Fibroblast of upper back skin (primary cell): ENCODE measurements around the gene NFKBIE.
"Not testable (repeated sequence)": the region's sequence is repeated elsewhere in the genome, so short reads cannot be mapped to it uniquely, and the experiment has no call there.

Experiments used
- DNase-seq: peaks from one replicate; pipeline ENCODE4 v3.0.0-alpha.2; 2013

The NFKBIE gene

GRCh38 chr6:44265007-44265721 is at the start of gene NFKBIE:
Gene NFKBIE, minus strand, starts transcription at chr6:44265551. Its CDS starts 205 bp downstream, at chr6:44265346.
- DNase-seq: peak; percentile 87

- not testable (repeated sequence) for DNase-seq
Measured at GRCh38 chr6:44314657-44315056, 49.3 kb upstream of the NFKBIE start.

GRCh38 chr6:44312901-44313788 is 47.8 kb upstream of the NFKBIE start, which contains the start of gene AARS2:
Gene AARS2, minus strand, starts transcription at chr6:44313347. Its CDS starts 24 bp downstream, at chr6:44313323.
- DNase-seq: peak; percentile 82

GRCh38 chr6:44311767-44312166 is 46.4 kb upstream of the NFKBIE start:
- DNase-seq: no peak

GRCh38 chr6:44311304-44311703 is 46.0 kb upstream of the NFKBIE start:
- no peak for DNase-seq

GRCh38 chr6:44310241-44310640 is 44.9 kb upstream of the NFKBIE start:
- no peak for DNase-seq

GRCh38 chr6:44309631-44310030 is 44.3 kb upstream of the NFKBIE start:
- no peak for DNase-seq

- DNase-seq: peak; percentile 35
Measured at GRCh38 chr6:44309092-44309491, 43.7 kb upstream of the NFKBIE start.

- DNase-seq: no peak
Measured at GRCh38 chr6:44307217-44307616, 41.9 kb upstream of the NFKBIE start.

- DNase-seq: no peak
Measured at GRCh38 chr6:44306710-44307109, 41.4 kb upstream of the NFKBIE start.

- no peak for DNase-seq
Measured at GRCh38 chr6:44305200-44305725, 39.9 kb upstream of the NFKBIE start.

- peak; percentile 33 for DNase-seq
Measured at GRCh38 chr6:44304282-44305199, 39.2 kb upstream of the NFKBIE start.

GRCh38 chr6:44303842-44304241 is 38.5 kb upstream of the NFKBIE start:
- no peak for DNase-seq

- no peak for DNase-seq
Measured at GRCh38 chr6:44302856-44303255, 37.5 kb upstream of the NFKBIE start.

- no peak for DNase-seq
Measured at GRCh38 chr6:44301782-44302564, 36.6 kb upstream of the NFKBIE start.

GRCh38 chr6:44301106-44301505 is 35.8 kb upstream of the NFKBIE start:
- no peak for DNase-seq

- no peak for DNase-seq
Measured at GRCh38 chr6:44300292-44300823, 35.0 kb upstream of the NFKBIE start.

- DNase-seq: no peak
Measured at GRCh38 chr6:44298864-44299263, 33.5 kb upstream of the NFKBIE start.

GRCh38 chr6:44298055-44298803 is 32.9 kb upstream of the NFKBIE start:
- no peak for DNase-seq
